Stimulated activated CD4-positive, alpha-beta T cell treated with anti-CD3 and anti-CD28 coated beads, Interleukin-1b, Interleukin-23, amount 100 ng/mL, for 48 hours (primary cell): ENCODE measurements around the gene GMDS.

Experiments
- DNase-seq: peaks from one replicate; pipeline ENCODE4 v3.0.0-alpha.2; 2020

GMDS gene

GRCh38 chr6:1593958-1594314, 651.5 kb downstream of the GMDS start:
- no peak for DNase-seq

DNA sequence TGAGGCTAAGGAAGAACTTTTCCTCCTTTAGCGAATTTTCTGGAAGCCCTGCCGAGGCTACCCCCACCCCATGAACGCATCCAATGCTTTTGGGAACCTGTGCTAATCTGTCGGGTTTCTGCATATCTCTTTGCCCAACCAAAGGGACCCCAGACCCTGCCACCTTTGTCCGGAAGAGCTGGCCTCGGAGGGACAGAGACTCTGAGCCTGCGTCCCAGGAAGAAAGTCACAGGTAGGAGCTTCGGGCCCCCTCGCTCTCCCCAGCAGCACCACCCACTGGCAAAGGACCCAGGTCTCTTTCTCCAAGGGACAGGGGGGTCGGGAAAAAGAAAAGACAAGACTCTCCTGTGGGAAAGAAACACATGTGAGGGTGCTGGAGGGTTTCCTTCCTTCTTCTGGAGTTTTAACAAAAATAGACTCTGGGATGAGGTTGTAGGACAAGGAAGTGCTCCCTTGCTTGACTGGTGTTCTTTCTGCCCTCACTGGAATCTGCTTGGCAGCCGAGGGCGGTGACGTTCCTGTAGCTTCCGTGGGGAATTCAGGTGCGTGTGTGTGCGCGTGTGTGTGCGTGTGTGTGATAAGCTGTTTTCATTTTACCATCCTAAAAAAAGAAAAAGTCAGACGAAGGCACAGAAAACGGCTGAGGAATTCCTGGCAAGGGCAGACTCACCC, 652.0 kb downstream of the GMDS start:
- no peak for DNase-seq

DNA sequence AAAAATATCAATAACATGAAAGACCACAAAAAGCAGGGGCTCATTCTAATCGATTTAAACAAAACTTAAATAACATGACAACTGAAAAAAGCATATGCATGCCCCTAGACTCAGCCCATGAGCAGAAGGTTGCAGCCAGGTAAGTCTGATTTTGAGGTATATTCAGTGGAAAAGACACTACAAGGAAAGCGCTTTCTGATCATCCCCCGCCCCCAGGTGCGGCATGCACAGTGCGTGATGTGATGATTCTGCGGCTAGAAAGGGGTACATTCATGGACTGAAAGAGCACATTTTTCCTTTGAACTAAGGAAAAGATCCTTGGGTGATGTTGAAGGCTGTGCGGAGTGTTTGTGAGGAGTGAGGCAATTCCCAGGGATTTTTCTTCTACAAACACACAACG, 652.6 kb downstream of the GMDS start:
- no peak for DNase-seq

DNA sequence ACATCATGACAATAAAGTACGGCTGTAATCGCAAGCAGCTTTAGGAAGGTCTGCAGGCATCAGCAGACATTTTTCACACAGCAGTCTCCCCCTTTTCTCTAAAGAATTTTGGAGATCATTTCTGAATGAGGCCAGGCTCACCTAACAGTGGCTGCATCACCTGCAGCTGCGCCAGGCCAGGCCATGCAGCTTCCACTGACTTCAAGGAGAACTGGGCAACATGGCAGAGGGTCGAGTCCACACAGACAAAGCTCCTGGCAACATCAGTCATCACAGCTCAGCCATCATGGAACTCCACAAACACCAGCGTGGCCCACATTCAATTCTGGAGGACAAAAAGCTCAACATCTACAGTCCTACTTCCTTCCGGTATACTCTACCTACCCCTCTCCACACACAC, 653.5 kb downstream of the GMDS start:
- DNase-seq, result no peak

- DNase-seq, result no peak
Observed at GRCh38 chr6:1591243-1591642, 654.2 kb downstream of the GMDS start.

DNA sequence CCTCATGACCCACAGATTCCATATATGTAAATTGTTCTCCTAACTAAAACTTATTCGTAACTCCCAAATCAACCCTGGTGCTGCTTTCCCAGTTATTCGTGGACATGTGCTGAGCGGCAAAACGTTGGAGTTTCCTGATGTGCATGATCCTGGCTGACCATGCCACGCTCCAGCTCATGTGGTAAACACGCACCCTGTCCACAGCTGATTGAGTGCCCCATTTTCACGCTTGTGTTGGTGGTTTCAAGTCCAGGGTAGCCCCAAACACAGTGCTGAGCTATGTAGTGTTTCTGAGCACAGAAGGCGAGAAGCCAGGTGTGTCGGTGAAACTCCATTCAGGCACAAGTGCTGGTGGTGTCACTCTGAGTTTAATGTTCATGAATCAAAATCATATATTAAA, 654.8 kb downstream of the GMDS start:
- no peak for DNase-seq

DNA sequence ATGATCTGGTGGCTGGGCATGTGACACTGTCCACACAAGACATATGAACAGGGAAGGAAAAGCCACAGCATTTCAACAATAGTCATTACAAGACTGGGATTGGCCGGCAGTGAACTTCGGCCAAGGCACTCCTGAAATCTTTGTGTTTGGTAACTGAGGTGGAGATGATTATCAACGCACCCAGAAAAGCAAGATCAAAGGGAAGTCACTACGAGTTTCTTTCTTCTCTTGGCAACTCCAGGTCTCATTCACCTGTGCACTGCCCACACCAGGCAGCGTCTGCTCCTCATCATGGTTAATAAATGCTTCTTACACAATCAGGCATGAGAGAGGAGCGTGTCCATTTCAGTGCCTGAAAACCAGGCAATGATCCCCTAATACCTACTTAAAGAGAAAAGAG, 656.2 kb downstream of the GMDS start:
- no peak for DNase-seq

GRCh38 chr6:1587977-1588376, 657.4 kb downstream of the GMDS start:
- no peak for DNase-seq

DNA sequence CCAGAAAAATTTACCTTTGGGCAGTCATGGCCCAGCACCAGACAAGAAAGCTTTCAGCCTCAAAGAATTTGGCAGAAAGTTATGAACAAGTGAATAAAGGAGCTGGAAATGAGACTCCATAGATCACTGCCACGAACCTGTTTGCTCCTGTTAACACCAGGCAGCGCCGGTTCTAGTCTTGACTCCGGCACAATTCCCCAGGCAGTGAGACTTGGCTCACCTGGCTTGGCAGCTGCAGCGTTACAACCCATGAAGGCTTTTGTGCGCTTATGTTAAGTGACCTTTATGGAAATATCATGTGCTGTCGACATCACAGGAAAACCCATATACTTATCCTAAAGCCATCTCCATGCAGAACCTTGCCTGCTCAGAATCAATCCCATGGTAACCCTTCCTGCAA, 657.9 kb downstream of the GMDS start:
- no peak for DNase-seq

GRCh38 chr6:1586861-1587450, 658.4 kb downstream of the GMDS start:
- DNase-seq, result no peak

DNA sequence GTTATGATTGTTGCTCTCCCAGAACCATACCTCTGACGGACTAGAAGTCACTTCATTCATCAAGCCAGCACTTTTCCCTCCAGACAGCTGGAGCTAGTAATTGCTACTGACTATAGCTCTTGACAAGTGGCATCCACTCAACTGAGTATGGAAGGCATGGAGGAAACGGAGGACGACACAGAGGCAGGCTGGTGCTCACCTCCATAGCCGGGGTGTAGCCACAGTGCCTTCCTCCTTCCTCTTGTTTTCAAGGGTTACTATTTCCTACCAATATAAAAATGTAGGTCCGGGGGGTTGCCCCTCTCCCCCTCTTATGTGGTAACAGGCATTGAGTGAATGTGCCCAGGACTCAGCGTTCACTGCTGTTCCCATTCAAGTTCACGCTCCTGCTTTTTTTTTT, 659.1 kb downstream of the GMDS start:
- no peak for DNase-seq

- no peak for DNase-seq
Observed at GRCh38 chr6:1585669-1586049, 659.7 kb downstream of the GMDS start.

DNA sequence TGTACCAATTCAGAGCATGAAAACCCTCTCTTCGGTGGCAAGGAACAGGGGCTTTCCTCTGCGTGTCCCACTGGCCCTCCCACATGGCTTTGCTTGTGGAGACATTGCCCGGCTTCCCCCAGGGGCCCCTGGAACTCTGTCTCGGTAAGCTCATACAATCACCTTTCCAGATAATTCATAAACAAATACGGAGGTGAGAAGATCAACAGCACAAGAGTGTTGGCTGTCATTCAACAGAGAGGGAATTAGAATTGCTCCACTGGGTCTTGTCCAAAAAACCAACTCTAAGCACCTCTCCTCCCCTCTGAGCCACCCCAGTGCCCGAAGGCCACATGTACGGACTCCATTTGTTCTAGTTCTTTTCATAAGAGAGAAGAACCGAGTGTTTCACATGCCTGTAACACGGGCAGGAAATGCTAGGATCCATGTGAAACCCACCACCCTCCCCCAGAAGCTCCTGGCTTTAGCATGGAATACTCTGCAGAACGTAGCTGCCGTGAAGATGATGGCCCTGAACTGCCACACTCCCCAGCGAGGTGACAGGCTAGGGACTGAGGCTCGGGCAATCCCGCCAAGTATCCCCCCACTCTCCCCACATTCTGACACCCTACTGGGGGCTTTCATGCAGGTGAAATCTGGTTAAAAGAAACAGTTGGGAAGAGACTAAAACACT, 660.3 kb downstream of the GMDS start:
- no peak for DNase-seq

DNA sequence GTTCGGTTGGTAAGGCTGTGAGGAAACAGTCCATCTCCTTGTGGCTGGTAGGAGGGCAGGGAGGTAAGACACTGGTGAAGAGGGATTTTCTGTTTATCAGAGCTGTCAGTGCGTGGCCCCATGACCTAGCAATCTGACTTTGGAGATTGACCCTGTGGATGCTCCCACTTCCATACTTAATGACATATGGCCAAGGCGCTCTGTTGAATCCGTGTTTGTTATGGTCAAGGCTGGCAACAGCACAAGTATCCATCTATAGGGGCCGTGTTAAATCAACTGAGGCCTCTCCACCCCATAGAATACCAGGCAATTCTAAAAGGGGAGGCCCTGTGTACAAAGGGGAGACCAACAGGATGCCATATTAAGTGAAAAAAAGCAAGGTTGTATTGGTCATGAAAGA, 661.3 kb downstream of the GMDS start:
- DNase-seq, result no peak

GRCh38 chr6:1581120-1581991, 664.0 kb downstream of the GMDS start:
- no peak for DNase-seq

GRCh38 chr6:1580585-1580984, 664.8 kb downstream of the GMDS start:
- no peak for DNase-seq

DNA sequence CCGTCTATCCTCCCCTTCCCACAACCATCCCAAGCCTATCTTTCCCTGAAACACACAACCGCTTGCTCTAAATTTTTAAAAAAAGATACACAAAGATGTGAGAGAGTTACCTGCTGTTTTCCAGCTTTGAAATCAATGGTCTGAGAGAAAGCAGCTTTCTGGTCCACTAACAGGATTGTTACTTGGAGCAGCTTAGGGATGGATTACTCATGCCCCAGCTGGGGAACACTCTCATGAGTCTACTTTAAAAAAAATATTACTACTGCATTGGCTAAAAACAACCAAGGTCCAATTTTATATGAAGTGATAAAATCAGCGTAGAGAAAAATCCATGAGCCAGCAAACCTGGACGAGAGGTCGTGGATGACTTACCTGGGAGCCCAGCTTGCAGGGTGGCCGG, 665.3 kb downstream of the GMDS start:
- DNase-seq, result no peak

DNA sequence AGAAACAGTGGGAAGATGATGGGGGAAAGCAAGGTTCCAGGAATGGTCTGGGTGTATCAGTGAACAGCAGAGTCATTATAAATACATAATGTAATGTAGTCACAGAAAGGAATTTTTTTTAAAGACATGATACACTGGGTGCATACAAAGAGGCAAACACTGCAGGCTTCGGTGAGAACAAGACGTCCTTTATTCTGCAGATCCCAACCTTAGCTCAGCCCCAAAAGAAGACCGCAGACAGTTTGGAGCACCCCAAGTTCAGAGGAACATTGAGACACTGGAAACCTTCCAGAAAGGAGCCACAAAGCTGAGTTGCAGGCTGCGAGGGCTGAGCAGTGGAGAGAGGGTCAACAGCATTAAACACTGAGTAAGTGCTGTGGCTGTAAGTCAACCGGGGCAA, 666.3 kb downstream of the GMDS start:
- no peak for DNase-seq

GRCh38 chr6:1577896-1578745, 667.3 kb downstream of the GMDS start:
- no peak for DNase-seq

- no peak for DNase-seq
Observed at GRCh38 chr6:1577146-1577680, 668.2 kb downstream of the GMDS start.

DNA sequence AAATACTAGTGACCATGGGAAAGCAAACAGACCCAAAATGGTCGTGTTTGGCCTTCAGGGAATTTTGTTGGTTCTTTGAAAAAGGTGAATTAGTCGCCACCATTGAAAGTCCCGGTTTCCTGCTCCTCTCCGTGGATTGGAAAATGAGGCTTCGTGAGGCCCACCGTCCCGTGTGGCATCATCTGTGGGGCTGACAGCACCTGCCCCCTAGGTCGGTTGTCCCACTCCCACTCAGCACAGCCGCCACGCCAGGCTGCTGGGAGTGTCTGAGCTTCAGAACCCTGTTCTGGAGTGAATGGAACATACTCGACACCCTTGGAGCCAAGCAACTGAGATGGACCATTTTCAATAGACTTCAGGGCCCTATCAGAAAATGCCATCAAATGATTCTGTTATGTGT, 668.7 kb downstream of the GMDS start:
- no peak for DNase-seq

GRCh38 chr6:1576166-1576565, 669.2 kb downstream of the GMDS start:
- DNase-seq, result no peak
